ENCODE data around the gene RUFY1.

GRCh38 chr5:179530069-179530998, 20.0 kb upstream of the RUFY1 start:
- TF ChIP-seq POLR2AphosphoS5 (IDR thresholded peaks at IDR 0.05; ENCODE audit: low read depth), result no peak
- TF ChIP-seq, protein P1, sequence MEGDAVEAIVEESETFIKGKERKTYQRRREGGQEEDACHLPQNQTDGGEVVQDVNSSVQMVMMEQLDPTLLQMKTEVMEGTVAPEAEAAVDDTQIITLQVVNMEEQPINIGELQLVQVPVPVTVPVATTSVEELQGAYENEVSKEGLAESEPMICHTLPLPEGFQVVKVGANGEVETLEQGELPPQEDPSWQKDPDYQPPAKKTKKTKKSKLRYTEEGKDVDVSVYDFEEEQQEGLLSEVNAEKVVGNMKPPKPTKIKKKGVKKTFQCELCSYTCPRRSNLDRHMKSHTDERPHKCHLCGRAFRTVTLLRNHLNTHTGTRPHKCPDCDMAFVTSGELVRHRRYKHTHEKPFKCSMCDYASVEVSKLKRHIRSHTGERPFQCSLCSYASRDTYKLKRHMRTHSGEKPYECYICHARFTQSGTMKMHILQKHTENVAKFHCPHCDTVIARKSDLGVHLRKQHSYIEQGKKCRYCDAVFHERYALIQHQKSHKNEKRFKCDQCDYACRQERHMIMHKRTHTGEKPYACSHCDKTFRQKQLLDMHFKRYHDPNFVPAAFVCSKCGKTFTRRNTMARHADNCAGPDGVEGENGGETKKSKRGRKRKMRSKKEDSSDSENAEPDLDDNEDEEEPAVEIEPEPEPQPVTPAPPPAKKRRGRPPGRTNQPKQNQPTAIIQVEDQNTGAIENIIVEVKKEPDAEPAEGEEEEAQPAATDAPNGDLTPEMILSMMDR (IDR thresholded peaks at IDR 0.05; ENCODE audit: insufficient read depth, low read length), result no peak

All from HL-60 (cell line).